ENCODE measurements around the gene BCAS1.

BCAS1 gene

DNA sequence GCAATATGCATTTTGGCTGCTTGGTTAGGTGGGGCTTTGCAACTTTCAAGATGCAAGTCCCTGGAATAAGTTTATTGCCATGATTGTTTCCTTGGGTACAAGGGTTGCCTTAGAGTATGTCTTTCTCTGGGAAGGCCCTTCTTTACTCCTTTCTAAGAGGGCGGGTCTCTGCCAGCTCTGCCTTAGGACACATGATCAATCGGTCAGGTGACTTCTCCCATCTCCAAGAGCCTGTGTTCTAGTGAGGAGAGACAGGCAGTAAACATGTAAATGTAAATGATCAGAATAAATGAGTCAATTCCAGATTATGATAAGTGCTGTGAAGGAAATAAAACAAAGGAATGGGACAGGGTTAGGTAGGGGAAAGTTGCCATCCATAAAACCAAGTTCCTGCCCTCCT is 43.2 kb upstream of the BCAS1 start:
- Histone ChIP-seq H3K9me3 (ENCODE audit: insufficient read depth, low read length, severe bottlenecking) (no peaks in the 10 kb centered on the region), H3K4me1 (ENCODE audit: insufficient read depth, low read length) (no peaks in the 10 kb centered on the region), H3K27me3 (ENCODE audit: insufficient read depth, low read length, poor library complexity) (peaks cover 27% of the 10 kb centered on the region), H3K27ac (ENCODE audit: low read length) (no peak overlapping the region), H2AFZ (ENCODE audit: low read depth, low read length) (no peak overlapping the region), H3K4me3 (ENCODE audit: low read depth in 1 of 2, low read length in 2 of 2) (no peak overlapping the region), H3K9ac (ENCODE audit: low read depth, low read length) (no peak overlapping the region), H3K79me2 (ENCODE audit: insufficient read depth, low read length) (no peaks in the 10 kb centered on the region), H3K36me3 (ENCODE audit: insufficient read depth, low read length) (no peaks in the 10 kb centered on the region), H3K4me2 (ENCODE audit: insufficient read depth, low read length) (no peak overlapping the region), H4K20me1 (ENCODE audit: insufficient read depth, low read length) (no peaks in the 10 kb centered on the region)
- no peak for DNase-seq
- no peak for ATAC-seq (ENCODE audit: insufficient read depth, low read depth)
- TF ChIP-seq EZH2 (IDR thresholded peaks at IDR 0.05; ENCODE audit: borderline replicate concordance, low read depth, low read length, severe bottlenecking) (no peak), CTCF (IDR thresholded peaks at IDR 0.05; ENCODE audit: borderline replicate concordance, extremely low read depth, low read length, poor library complexity, severe bottlenecking) (no peak)

DNA sequence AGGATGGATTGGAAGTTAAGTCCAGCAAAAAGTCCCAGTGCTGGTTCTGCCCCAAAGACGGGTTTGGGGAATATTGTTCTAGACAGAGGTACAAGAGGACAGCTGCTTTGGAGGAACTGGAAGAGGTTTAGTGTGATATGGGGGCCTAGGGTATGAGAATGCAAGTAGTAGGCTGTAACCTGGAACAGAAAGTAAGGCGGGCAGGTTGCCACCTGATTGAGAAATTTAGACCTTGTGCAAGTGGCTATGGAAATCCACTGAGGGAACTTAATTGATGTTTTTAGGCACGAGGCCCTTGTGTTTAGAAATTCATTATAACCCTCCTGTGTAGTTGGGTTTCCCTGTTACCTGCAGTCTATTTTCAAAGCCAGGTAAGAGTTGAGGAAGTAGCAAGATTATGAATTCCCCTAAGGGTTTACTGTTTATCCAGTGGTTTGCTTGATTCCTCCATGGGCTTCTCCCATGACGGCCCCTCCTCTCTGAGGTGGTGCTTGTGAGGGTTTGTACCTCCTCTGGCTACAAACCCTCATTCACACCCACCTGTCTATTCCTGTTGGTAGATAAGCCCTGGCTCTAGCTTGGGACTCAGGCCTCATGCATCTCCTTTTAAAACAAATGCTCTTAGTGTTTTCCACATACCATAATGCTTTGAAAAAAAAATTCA is 42.0 kb upstream of the BCAS1 start:
- no peaks in the 10 kb centered on the region for H4K20me1 ChIP-seq (ENCODE audit: insufficient read depth, low read length)
- no peak overlapping the region for H3K9ac ChIP-seq (ENCODE audit: low read depth, low read length)
- peaks cover 18% of the 10 kb centered on the region for H3K27me3 ChIP-seq (ENCODE audit: insufficient read depth, low read length, poor library complexity)
- no peak for DNase-seq
- ATAC-seq (ENCODE audit: insufficient read depth, low read depth), result no peak
- no peaks in the 10 kb centered on the region for H3K36me3 ChIP-seq (ENCODE audit: insufficient read depth, low read length)
- no peak for TF ChIP-seq CTCF (IDR thresholded peaks at IDR 0.05; ENCODE audit: borderline replicate concordance, extremely low read depth, low read length, poor library complexity, severe bottlenecking)
- no peak for TF ChIP-seq EZH2 (IDR thresholded peaks at IDR 0.05; ENCODE audit: borderline replicate concordance, low read depth, low read length, severe bottlenecking)
- H3K9me3 ChIP-seq (ENCODE audit: insufficient read depth, low read length, severe bottlenecking), result no peaks in the 10 kb centered on the region
- H3K27ac ChIP-seq (ENCODE audit: low read length), result no peak overlapping the region
- H2AFZ ChIP-seq (ENCODE audit: low read depth, low read length), result no peak overlapping the region
- H3K4me1 ChIP-seq (ENCODE audit: insufficient read depth, low read length), result no peaks in the 10 kb centered on the region
- H3K79me2 ChIP-seq (ENCODE audit: insufficient read depth, low read length), result no peaks in the 10 kb centered on the region
- no peak overlapping the region for H3K4me2 ChIP-seq (ENCODE audit: insufficient read depth, low read length)
- no peak overlapping the region for H3K4me3 ChIP-seq (ENCODE audit: low read depth in 1 of 2, low read length in 2 of 2)

DNA sequence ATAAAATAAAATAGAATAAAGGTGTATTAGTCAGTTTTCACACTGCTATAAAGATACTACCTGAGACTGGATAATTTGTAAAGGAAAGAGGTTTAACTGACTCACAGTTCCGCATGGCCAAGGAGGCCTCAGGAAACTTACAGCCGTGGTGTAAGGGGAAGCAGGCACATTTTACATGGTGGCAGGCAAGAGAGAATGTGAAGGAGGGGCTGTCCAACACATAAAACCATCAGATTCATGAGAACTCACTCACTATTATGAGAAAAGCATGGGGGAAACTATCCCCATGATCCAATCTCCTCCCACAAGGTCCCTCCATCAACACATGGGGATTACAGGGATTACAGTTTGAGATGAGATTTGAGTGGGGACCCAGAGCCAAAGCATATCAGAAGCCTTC is 41.1 kb upstream of the BCAS1 start:
- Histone ChIP-seq H3K4me2 (ENCODE audit: insufficient read depth, low read length) (no peak overlapping the region), H2AFZ (ENCODE audit: low read depth, low read length) (no peak overlapping the region), H3K9ac (ENCODE audit: low read depth, low read length) (no peak overlapping the region), H3K4me3 (ENCODE audit: low read depth in 1 of 2, low read length in 2 of 2) (no peak overlapping the region), H3K36me3 (ENCODE audit: insufficient read depth, low read length) (no peaks in the 10 kb centered on the region), H3K79me2 (ENCODE audit: insufficient read depth, low read length) (no peaks in the 10 kb centered on the region), H3K27ac (ENCODE audit: low read length) (no peak overlapping the region), H3K9me3 (ENCODE audit: insufficient read depth, low read length, severe bottlenecking) (no peaks in the 10 kb centered on the region), H3K4me1 (ENCODE audit: insufficient read depth, low read length) (no peaks in the 10 kb centered on the region), H4K20me1 (ENCODE audit: insufficient read depth, low read length) (no peaks in the 10 kb centered on the region), H3K27me3 (ENCODE audit: insufficient read depth, low read length, poor library complexity) (peaks cover 15% of the 10 kb centered on the region)
- DNase-seq, result no peak
- no peak for ATAC-seq (ENCODE audit: insufficient read depth, low read depth)
- TF ChIP-seq EZH2 (IDR thresholded peaks at IDR 0.05; ENCODE audit: borderline replicate concordance, low read depth, low read length, severe bottlenecking), result no peak
- no peak for TF ChIP-seq CTCF (IDR thresholded peaks at IDR 0.05; ENCODE audit: borderline replicate concordance, extremely low read depth, low read length, poor library complexity, severe bottlenecking)

Measured in DND-41 (cell line).